Stomach (tissue), 4 donors: ENCODE measurements around the gene SNN.

Experiments used
- POLR2AphosphoS5 ChIP-seq, 3 donors: sonication (generic); formaldehyde crosslinking; IDR thresholded peaks; one replicate each; pipeline ENCODE4 v1.6.1; 2016; ENCODE audit warnings: antibody characterized with exemption in 3 of 3
- TF ChIP-seq, protein P1 (sequence below), 7 experiments: fragments of 450-650 bp in 4 of 7; fragments of 200-600 bp in 3 of 7; sonication (generic) in 3 of 7; IDR thresholded peaks; one replicate each; pipeline ENCODE4 v1.5.1; 2016 to 2019; ENCODE audit warnings: antibody characterized with exemption in 7 of 7, control low read depth in 2 of 7, mild to moderate bottlenecking in 1 of 7

DNA sequence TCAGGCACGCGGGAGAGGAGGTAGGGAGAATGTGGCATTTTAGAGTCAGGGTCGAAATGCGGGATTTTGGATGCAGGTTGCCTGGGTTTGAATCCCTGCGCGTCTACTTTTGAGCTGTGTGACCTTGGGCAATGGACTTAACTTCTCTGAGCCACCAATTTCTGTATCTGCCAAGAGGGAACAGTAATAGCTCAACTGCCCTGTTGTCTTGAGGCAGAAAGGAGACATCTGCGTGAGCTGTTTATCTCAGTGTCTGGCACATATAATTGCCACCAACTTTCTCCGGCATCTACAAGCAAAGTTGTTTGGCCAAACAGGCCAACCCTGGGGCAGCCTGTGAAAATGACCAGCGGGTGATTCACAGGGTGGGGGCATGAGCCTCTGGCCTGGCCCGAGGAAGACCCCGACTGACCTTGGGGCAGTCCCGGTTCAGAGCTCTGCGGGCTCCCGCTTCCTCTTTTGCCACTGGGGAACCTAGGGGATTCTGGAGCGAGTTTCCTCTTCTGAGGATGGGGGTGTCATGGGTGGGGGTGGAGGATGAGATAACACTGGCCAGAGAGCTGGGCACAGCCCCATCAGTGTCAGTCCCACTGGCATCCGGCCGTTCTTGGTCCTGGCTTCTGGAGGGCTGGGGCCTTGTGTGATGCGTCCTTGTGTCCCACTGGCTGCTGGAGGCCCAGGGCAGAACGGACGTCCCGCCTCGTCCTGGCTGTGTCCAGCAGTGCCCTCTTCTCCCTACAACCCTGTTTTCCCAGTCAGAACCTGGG lies 1.3 kb downstream of the SNN start:
- TF ChIP-seq, protein P1, sequence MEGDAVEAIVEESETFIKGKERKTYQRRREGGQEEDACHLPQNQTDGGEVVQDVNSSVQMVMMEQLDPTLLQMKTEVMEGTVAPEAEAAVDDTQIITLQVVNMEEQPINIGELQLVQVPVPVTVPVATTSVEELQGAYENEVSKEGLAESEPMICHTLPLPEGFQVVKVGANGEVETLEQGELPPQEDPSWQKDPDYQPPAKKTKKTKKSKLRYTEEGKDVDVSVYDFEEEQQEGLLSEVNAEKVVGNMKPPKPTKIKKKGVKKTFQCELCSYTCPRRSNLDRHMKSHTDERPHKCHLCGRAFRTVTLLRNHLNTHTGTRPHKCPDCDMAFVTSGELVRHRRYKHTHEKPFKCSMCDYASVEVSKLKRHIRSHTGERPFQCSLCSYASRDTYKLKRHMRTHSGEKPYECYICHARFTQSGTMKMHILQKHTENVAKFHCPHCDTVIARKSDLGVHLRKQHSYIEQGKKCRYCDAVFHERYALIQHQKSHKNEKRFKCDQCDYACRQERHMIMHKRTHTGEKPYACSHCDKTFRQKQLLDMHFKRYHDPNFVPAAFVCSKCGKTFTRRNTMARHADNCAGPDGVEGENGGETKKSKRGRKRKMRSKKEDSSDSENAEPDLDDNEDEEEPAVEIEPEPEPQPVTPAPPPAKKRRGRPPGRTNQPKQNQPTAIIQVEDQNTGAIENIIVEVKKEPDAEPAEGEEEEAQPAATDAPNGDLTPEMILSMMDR (IDR thresholded peaks at IDR 0.05): no peak
- no peak for TF ChIP-seq POLR2AphosphoS5 (IDR thresholded peaks at IDR 0.05)
